Measurements from ENCODE around the gene KPTN.

The KPTN gene

DNA sequence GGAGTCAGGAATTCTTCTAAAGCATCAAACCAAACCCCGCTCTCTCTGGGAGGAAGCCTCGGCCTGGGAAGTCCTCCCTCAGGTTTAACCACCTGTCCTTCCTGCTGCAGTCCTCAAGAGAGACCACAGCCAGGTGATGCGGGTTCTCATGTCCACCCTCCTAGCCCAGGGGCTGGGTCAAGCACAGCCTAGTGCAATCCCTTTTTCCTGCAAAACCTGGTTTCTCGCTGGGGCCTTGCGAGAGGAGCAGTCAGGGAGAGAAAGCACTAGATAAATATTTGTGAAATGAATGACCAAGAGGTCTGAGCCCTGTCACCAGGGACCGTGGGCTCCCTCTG lies 14.7 kb downstream of the KPTN start:
- Histone ChIP-seq H3K27ac (ENCODE audit: low read depth, low read length) (no peak overlapping the region), H3K27me3 (ENCODE audit: control insufficient read depth, low read length) (peaks cover 36% of the 10 kb centered on the region), H3K79me2 (ENCODE audit: control insufficient read depth, low read length) (no peaks in the 10 kb centered on the region), H3F3A (ENCODE audit: control insufficient read depth, insufficient read depth) (no peaks in the 10 kb centered on the region; the same call in 1 of the 2 replicates), H3K4me3 (ENCODE audit: low read length) (no peak overlapping the region), H3K36me3 (ENCODE audit: control insufficient read depth, low read length) (no peaks in the 10 kb centered on the region), H3K4me2 (ENCODE audit: low read length) (no peak overlapping the region), H3K9me3 (ENCODE audit: control insufficient read depth, insufficient read depth, low read length) (no peaks in the 10 kb centered on the region), H4K20me1 (ENCODE audit: control insufficient read depth, insufficient read depth, low read depth, low read length) (no peaks in the 10 kb centered on the region), H3K4me1 (ENCODE audit: control insufficient read depth, low read length) (peaks cover 12% of the 10 kb centered on the region), H3K9me2 (replicated peaks; ENCODE audit: control insufficient read depth, low read length) (no peaks in the 10 kb centered on the region)
- TF ChIP-seq EZH2phosphoT487 (IDR thresholded peaks at IDR 0.05; ENCODE audit: borderline replicate concordance, low read length) = no peak
- TF ChIP-seq, protein P1, sequence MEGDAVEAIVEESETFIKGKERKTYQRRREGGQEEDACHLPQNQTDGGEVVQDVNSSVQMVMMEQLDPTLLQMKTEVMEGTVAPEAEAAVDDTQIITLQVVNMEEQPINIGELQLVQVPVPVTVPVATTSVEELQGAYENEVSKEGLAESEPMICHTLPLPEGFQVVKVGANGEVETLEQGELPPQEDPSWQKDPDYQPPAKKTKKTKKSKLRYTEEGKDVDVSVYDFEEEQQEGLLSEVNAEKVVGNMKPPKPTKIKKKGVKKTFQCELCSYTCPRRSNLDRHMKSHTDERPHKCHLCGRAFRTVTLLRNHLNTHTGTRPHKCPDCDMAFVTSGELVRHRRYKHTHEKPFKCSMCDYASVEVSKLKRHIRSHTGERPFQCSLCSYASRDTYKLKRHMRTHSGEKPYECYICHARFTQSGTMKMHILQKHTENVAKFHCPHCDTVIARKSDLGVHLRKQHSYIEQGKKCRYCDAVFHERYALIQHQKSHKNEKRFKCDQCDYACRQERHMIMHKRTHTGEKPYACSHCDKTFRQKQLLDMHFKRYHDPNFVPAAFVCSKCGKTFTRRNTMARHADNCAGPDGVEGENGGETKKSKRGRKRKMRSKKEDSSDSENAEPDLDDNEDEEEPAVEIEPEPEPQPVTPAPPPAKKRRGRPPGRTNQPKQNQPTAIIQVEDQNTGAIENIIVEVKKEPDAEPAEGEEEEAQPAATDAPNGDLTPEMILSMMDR (IDR thresholded peaks at IDR 0.05; ENCODE audit: low read depth, low read length, poor library complexity, severe bottlenecking) = no peak

DNA sequence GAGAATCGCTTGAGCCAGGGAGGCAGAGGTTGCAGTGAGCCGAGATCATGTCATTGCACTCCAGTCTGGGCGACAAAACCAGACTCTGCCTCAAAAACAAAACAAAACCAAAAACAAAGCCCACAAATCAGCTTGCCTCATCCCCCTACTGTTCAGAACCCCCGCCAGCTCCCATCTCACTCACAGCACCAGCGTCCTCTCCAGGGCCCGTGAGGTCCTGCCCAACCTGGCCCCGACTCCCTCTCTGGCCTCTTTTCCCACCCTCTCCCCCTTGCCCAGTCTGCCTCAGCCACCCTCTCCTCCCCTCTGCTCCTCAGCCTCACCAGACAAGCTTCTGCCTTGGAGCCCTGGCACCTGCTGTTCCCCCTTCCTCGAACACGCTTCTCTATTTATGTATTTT lies 16.1 kb downstream of the KPTN start:
- Histone ChIP-seq H3K9me2 (replicated peaks; ENCODE audit: control insufficient read depth, low read length) (no peaks in the 10 kb centered on the region), H3K4me1 (ENCODE audit: control insufficient read depth, low read length) (peaks cover 12% of the 10 kb centered on the region), H3K36me3 (ENCODE audit: control insufficient read depth, low read length) (no peaks in the 10 kb centered on the region), H3F3A (ENCODE audit: control insufficient read depth, insufficient read depth) (no peaks in the 10 kb centered on the region; the same call in 1 of the 2 replicates), H4K20me1 (ENCODE audit: control insufficient read depth, insufficient read depth, low read depth, low read length) (no peaks in the 10 kb centered on the region), H3K27ac (ENCODE audit: low read depth, low read length) (no peak overlapping the region), H3K27me3 (ENCODE audit: control insufficient read depth, low read length) (peaks cover 36% of the 10 kb centered on the region), H3K9me3 (ENCODE audit: control insufficient read depth, insufficient read depth, low read length) (no peaks in the 10 kb centered on the region), H3K79me2 (ENCODE audit: control insufficient read depth, low read length) (no peaks in the 10 kb centered on the region), H3K4me2 (ENCODE audit: low read length) (no peak overlapping the region), H3K4me3 (ENCODE audit: low read length) (no peak overlapping the region)
- TF ChIP-seq EZH2phosphoT487 (IDR thresholded peaks at IDR 0.05; ENCODE audit: borderline replicate concordance, low read length) = no peak
- TF ChIP-seq, protein P1 (IDR thresholded peaks at IDR 0.05; ENCODE audit: low read depth, low read length, poor library complexity, severe bottlenecking) = no peak

DNA sequence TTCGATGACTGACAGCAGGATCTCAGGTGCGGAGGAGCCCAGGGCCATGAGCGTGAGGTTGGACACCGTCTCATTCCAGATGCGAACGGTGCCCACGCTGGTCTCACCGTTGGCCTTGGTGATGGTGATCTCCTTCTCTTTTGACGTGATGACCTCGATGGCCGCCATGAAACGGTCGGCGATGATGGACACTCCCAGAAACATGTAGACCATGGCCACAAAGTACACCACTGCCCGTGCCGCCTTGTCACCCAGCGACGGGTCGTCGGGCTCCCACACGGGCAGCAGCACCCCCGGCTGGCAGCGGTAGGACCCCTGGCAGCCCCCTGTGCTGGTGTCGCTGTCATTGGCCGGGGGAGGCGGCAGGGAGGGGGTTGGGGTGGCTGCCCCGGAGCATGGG lies 18.1 kb downstream of the KPTN start:
- H3K9me2 ChIP-seq (replicated peaks; ENCODE audit: control insufficient read depth, low read length) = no peaks in the 10 kb centered on the region
- H3K4me3 ChIP-seq (ENCODE audit: low read length) = no peak overlapping the region
- no peaks in the 10 kb centered on the region; the same call in 1 of the 2 replicates for H3F3A ChIP-seq (ENCODE audit: control insufficient read depth, insufficient read depth)
- H3K9me3 ChIP-seq (ENCODE audit: control insufficient read depth, insufficient read depth, low read length) = no peaks in the 10 kb centered on the region
- no peaks in the 10 kb centered on the region for H4K20me1 ChIP-seq (ENCODE audit: control insufficient read depth, insufficient read depth, low read depth, low read length)
- H3K4me1 ChIP-seq (ENCODE audit: control insufficient read depth, low read length) = peaks cover 9% of the 10 kb centered on the region
- H3K27ac ChIP-seq (ENCODE audit: low read depth, low read length) = no peak overlapping the region
- TF ChIP-seq EZH2phosphoT487 (IDR thresholded peaks at IDR 0.05; ENCODE audit: borderline replicate concordance, low read length) = no peak
- TF ChIP-seq, protein P1 (IDR thresholded peaks at IDR 0.05; ENCODE audit: low read depth, low read length, poor library complexity, severe bottlenecking) = no peak
- no peaks in the 10 kb centered on the region for H3K79me2 ChIP-seq (ENCODE audit: control insufficient read depth, low read length)
- H3K4me2 ChIP-seq (ENCODE audit: low read length) = no peak overlapping the region
- H3K36me3 ChIP-seq (ENCODE audit: control insufficient read depth, low read length) = no peaks in the 10 kb centered on the region
- H3K27me3 ChIP-seq (ENCODE audit: control insufficient read depth, low read length) = peaks cover 28% of the 10 kb centered on the region

Data from DOHH2 (cell line).